CD4-positive, alpha-beta T cell treated with Interleukin-2 at 100 ng/mL for 4 hours (primary cell): Measurements from ENCODE around the gene ANKRD45.
A peak's percentile ranks its signal among the peaks of the same experiment; 100 is the strongest.
"Not testable (repeated sequence)": the region's sequence is repeated elsewhere in the genome, so short reads cannot be mapped to it uniquely, and the experiment has no call there.

Experiments
- DNase-seq: peaks from one replicate; pipeline ENCODE4 v3.0.0-alpha.2; 2020; ENCODE audit warnings: low spot score

ANKRD45 gene

GRCh38 chr1:173642450-173643139, 27.1 kb downstream of the ANKRD45 start:
- not testable (repeated sequence) for DNase-seq

- no peak for DNase-seq
Measured at GRCh38 chr1:173639102-173639501, 30.5 kb downstream of the ANKRD45 start.

- DNase-seq: no peak
Measured at GRCh38 chr1:173638043-173639021, 31.3 kb downstream of the ANKRD45 start.

GRCh38 chr1:173637236-173638042, 32.2 kb downstream of the ANKRD45 start:
- not testable (repeated sequence) for DNase-seq

- no peak for DNase-seq
Measured at GRCh38 chr1:173635116-173635515, 34.5 kb downstream of the ANKRD45 start, which contains the start of gene TEX50. TSS of gene TEX50 (plus strand) at chr1:173635338. CDS start at chr1:173635522, 184 bp downstream.

- DNase-seq: peak; percentile 9
Measured at GRCh38 chr1:173628888-173629287, 40.8 kb downstream of the ANKRD45 start.

GRCh38 chr1:173627269-173627668, 42.4 kb downstream of the ANKRD45 start:
- DNase-seq: no peak

GRCh38 chr1:173616859-173617258, 52.8 kb downstream of the ANKRD45 start:
- DNase-seq: no peak

GRCh38 chr1:173613086-173613485, 56.6 kb downstream of the ANKRD45 start:
- not testable (repeated sequence) for DNase-seq

GRCh38 chr1:173608503-173609216, 61.0 kb downstream of the ANKRD45 start:
- DNase-seq: no peak

GRCh38 chr1:173603056-173603591, 66.5 kb downstream of the ANKRD45 start, which contains the start of gene SLC9C2:
TSS of gene SLC9C2 (minus strand) at chr1:173603072. CDS start at chr1:173601776, 1,296 bp downstream.
- DNase-seq: no peak

- no peak for DNase-seq
Measured at GRCh38 chr1:173601588-173601987, 68.1 kb downstream of the ANKRD45 start.

GRCh38 chr1:173596097-173596825, 73.4 kb downstream of the ANKRD45 start:
- no peak for DNase-seq

GRCh38 chr1:173591138-173591537, 78.5 kb downstream of the ANKRD45 start:
- not testable (repeated sequence) for DNase-seq

GRCh38 chr1:173590557-173590956, 79.1 kb downstream of the ANKRD45 start:
- DNase-seq: no peak

GRCh38 chr1:173581383-173582079, 88.1 kb downstream of the ANKRD45 start:
- no peak for DNase-seq

GRCh38 chr1:173580658-173581057, 89.0 kb downstream of the ANKRD45 start:
- DNase-seq: no peak

GRCh38 chr1:173580071-173580470, 89.6 kb downstream of the ANKRD45 start:
- no peak for DNase-seq

- no peak for DNase-seq
Measured at GRCh38 chr1:173573596-173573995, 96.1 kb downstream of the ANKRD45 start.
